Keratinocyte (primary cell): ENCODE results near the gene RNF31.

Experiments used
- CTCF ChIP-seq, 3 experiments: IDR thresholded peaks in 1 of 3; conservative IDR thresholded peaks in 1 of 3; optimal IDR thresholded peaks in 1 of 3; 2 replicates in 2 of 3; 3 replicates in 1 of 3; pipeline versions ENCODE3 to v1.5.1; 2011; ENCODE audit warnings: low read length in 3 of 3, mild to moderate bottlenecking in 3 of 3, moderate library complexity in 2 of 3, control low read depth in 1 of 3, inconsistent platforms in 1 of 3; ENCODE audit not compliant: insufficient read depth in 2 of 3; ENCODE audit errors: extremely low read depth in 1 of 3
- EZH2 ChIP-seq: IDR thresholded peaks from one replicate; pipeline ENCODE4 v1.6.1; 2012; ENCODE audit warnings: inconsistent platforms, mild to moderate bottlenecking, low read length, moderate library complexity

GRCh38 chr14:24130380-24130716 lies 16.9 kb upstream of the RNF31 start, which contains the start of gene FITM1:
- no peak for TF ChIP-seq CTCF (optimal IDR thresholded peaks at IDR 0.05 in 1 of 3, IDR thresholded peaks at IDR 0.05 in 1 of 3, conservative IDR thresholded peaks at IDR 0.05 in 1 of 3; ENCODE audit: extremely low read depth in 1 of 3, insufficient read depth in 2 of 3, low read length in 3 of 3)
- no peak for TF ChIP-seq EZH2
